Natural killer cell (primary cell): ENCODE data around the gene STRN3. TPM values are rescaled to one million over a fixed set of nuclear protein-coding genes. Genes with fewer than 3 reads are reported as not detected.

Experiments
- ATAC-seq, 3 donors: fragments of 150-1000 bp in 2 of 3; fragments of 200-7000 bp in 1 of 3; cut with Tn5 transposase; 1 replicate in 1 of 3; 2 replicates in 2 of 3; pipeline ENCODE4 v1.10.0; 2021; ENCODE audit warnings: mild to moderate bottlenecking in 2 of 3, moderate library complexity in 2 of 3
- DNase-seq, 2 donors: peaks; one replicate each; pipeline versions ENCODE4 v3.0.0 to v3.0.0-alpha.2; 2013 to 2021; ENCODE audit warnings: mixed read lengths in 1 of 2
- H3K27ac ChIP-seq: one replicate; pipeline ENCODE4 v1.5.1; 2013; ENCODE audit warnings: mild to moderate bottlenecking, low read length
- H3K27me3 ChIP-seq: one replicate; pipeline ENCODE4 v1.6.1; 2013; ENCODE audit warnings: low read length; ENCODE audit not compliant: control insufficient read depth, insufficient read depth
- H3K36me3 ChIP-seq: one replicate; pipeline ENCODE4 v1.6.1; 2013; ENCODE audit warnings: low read length; ENCODE audit not compliant: control insufficient read depth, insufficient read depth
- H3K4me1 ChIP-seq: one replicate; pipeline ENCODE4 v1.6.1; 2013; ENCODE audit warnings: low read length; ENCODE audit not compliant: control insufficient read depth, insufficient read depth
- H3K4me3 ChIP-seq: one replicate; pipeline ENCODE4 v1.5.1; 2013; ENCODE audit warnings: low read length
- H3K9me3 ChIP-seq: one replicate; pipeline ENCODE4 v1.6.1; 2013; ENCODE audit warnings: low read length; ENCODE audit not compliant: control insufficient read depth, insufficient read depth
- H3K27ac Mint-ChIP-seq, 2 donors: one replicate each; pipeline ENCODE4 v1.8.0; 2022; ENCODE audit warnings: mild to moderate bottlenecking in 2 of 2, mixed read lengths in 2 of 2, moderate library complexity in 1 of 2
- H3K27me3 Mint-ChIP-seq, 2 donors: one replicate each; pipeline ENCODE4 v1.8.0; 2022; ENCODE audit warnings: low read depth in 2 of 2, mixed read lengths in 2 of 2
- H3K36me3 Mint-ChIP-seq: one replicate; pipeline ENCODE4 v1.8.0; 2022; ENCODE audit warnings: mixed read lengths
- H3K4me1 Mint-ChIP-seq, 2 donors: one replicate each; pipeline ENCODE4 v1.8.0; 2022; ENCODE audit warnings: mixed read lengths in 2 of 2
- H3K4me3 Mint-ChIP-seq: one replicate; pipeline ENCODE4 v1.8.0; 2022; ENCODE audit warnings: mild to moderate bottlenecking, moderate library complexity, mixed read lengths
- H3K9me3 Mint-ChIP-seq, 2 donors: one replicate each; pipeline ENCODE4 v1.8.0; 2022; ENCODE audit warnings: mixed read lengths in 2 of 2
- WGBS: methylation state at CpG from one replicate; pipeline ENCODE4 v1.1.7; 2013; ENCODE audit warnings: missing lambda C conversion rate; ENCODE audit not compliant: insufficient coverage; 5-methylcytosine and 5-hydroxymethylcytosine counted together
- intact Hi-C: fragments of 100-400 bp; cut with micrococcal nuclease; formaldehyde crosslinking; loops from one replicate; pipeline ENCODE4 v1.14.2; 2022
- total RNA-seq, 4 donors: library from RNA; stranded (reverse); fragments of 120-200 nt in 1 of 4; gene quantifications; one replicate each; pipeline versions ENCODE4 v1.2.3 to v1.2.4, GENCODE V29; 2013 to 2022
- TF ChIP-seq, protein P1 (sequence below): fragments of 200-600 bp; IDR thresholded peaks from one replicate; pipeline ENCODE4 v1.8.0; 2022; ENCODE audit warnings: antibody characterized with exemption

STRN3 gene
- total RNA-seq, 3 donors from 2014 or later (not counting 1 experiment from before 2014, with no cell fraction given), result 19.5 to 34.2 (median 31.1) TPM

DNA sequence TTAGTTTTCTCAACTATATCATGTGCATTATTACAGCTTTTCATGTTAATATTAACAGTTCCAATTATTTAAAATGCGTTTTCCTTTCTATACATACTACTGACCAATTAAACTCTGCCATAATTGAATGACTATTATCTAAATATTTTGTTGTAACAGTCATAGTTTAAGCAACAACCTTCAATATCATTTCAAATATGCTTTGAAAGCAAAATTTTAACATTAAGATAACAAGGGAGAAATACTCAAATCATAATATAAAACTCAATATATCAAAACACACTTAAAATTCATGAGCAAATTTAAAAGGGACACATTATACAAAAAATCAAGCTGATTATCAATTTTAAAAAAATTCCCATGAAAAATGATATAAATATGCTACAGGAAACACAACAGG is 111.4 kb downstream of the STRN3 start:
- no peak for DNase-seq
- intact Hi-C loops, result no loop called here
- no CpG with 5 or more reads among the region's 1 CpG for WGBS
- no peak overlapping the region for H3K27ac Mint-ChIP-seq
- no peaks in the 10 kb centered on the region for H3K9me3 Mint-ChIP-seq
- TF ChIP-seq, protein P1, sequence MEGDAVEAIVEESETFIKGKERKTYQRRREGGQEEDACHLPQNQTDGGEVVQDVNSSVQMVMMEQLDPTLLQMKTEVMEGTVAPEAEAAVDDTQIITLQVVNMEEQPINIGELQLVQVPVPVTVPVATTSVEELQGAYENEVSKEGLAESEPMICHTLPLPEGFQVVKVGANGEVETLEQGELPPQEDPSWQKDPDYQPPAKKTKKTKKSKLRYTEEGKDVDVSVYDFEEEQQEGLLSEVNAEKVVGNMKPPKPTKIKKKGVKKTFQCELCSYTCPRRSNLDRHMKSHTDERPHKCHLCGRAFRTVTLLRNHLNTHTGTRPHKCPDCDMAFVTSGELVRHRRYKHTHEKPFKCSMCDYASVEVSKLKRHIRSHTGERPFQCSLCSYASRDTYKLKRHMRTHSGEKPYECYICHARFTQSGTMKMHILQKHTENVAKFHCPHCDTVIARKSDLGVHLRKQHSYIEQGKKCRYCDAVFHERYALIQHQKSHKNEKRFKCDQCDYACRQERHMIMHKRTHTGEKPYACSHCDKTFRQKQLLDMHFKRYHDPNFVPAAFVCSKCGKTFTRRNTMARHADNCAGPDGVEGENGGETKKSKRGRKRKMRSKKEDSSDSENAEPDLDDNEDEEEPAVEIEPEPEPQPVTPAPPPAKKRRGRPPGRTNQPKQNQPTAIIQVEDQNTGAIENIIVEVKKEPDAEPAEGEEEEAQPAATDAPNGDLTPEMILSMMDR, result no peak
- no peak overlapping the region for H3K4me3 Mint-ChIP-seq
- H3K27me3 Mint-ChIP-seq, result no peaks in the 10 kb centered on the region
- no peaks in the 10 kb centered on the region for H3K27me3 ChIP-seq
- no peaks in the 10 kb centered on the region for H3K9me3 ChIP-seq
- no peak overlapping the region for H3K27ac ChIP-seq
- no peaks in the 10 kb centered on the region for H3K36me3 Mint-ChIP-seq
- H3K36me3 ChIP-seq, result peaks cover 18% of the 10 kb centered on the region
- H3K4me3 ChIP-seq, result no peak overlapping the region
- no peak for ATAC-seq
- H3K4me1 Mint-ChIP-seq, result no peaks in the 10 kb centered on the region
- no peaks in the 10 kb centered on the region for H3K4me1 ChIP-seq

DNA sequence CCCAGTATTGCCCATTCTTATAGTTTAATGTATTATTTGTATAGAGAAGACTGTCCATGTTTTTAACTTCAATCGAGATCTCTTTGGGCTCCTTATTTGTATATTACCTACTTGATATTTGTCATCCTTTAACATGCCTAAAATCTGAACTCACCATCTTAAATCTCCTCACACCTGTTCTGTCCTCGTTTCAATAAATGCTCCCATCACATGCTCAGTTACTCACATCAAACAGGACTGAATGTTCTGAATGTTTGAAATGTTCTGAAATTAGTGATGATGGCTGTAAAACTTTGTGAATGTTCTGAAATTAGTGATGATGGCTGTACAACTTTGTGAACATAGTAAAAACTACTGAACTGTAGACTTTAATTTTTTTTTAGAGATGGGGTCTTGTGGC is 117.4 kb downstream of the STRN3 start:
- 67% methylated on average over 1 of the region's 2 CpGs for WGBS
- Mint-ChIP-seq H3K4me1 (no peaks in the 10 kb centered on the region), H3K9me3 (no peaks in the 10 kb centered on the region), H3K27me3 (no peaks in the 10 kb centered on the region), H3K4me3 (no peak overlapping the region), H3K36me3 (no peaks in the 10 kb centered on the region), H3K27ac (no peak overlapping the region)
- TF ChIP-seq, protein P1, result no peak
- Histone ChIP-seq H3K4me3 (no peak overlapping the region), H3K36me3 (peaks cover 47% of the 10 kb centered on the region), H3K4me1 (no peaks in the 10 kb centered on the region), H3K27me3 (no peaks in the 10 kb centered on the region), H3K27ac (no peak overlapping the region), H3K9me3 (no peaks in the 10 kb centered on the region)
- intact Hi-C loops, result no loop called here
- ATAC-seq (no peak), DNase-seq (no peak)

DNA sequence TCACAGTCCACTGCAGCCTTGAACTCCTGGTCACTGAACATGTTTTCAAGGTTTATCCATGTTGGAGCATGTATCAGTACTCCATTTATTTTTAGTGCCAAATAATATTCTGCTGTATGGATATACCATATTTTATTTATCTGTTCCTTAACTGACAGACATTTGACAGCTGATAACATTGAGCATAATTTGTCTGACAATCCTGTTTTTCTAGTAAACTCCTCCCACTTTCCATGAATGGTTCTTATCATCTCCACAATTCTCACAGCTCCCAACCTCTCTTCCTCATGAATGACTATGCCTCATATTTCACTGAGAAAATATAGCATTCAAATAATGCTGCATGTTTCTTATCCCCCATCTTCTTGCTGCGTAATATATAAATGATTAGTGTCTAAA is 118.5 kb downstream of the STRN3 start:
- TF ChIP-seq, protein P1, result no peak
- H3K4me1 ChIP-seq, result no peaks in the 10 kb centered on the region
- Mint-ChIP-seq H3K27me3 (no peaks in the 10 kb centered on the region), H3K9me3 (no peaks in the 10 kb centered on the region), H3K4me1 (no peaks in the 10 kb centered on the region), H3K4me3 (no peak overlapping the region), H3K27ac (no peak overlapping the region), H3K36me3 (no peaks in the 10 kb centered on the region)
- DNase-seq, result no peak
- no CpG with 5 or more reads among the region's 1 CpG for WGBS
- no peak overlapping the region for H3K4me3 ChIP-seq
- peaks cover 51% of the 10 kb centered on the region for H3K36me3 ChIP-seq
- ATAC-seq, result no peak
- no peaks in the 10 kb centered on the region for H3K27me3 ChIP-seq
- intact Hi-C loops, result loop anchor here (2.0 kb wide), 1 partner anchor 251 kb away; no protein-coding TSS in a partner anchor
- H3K27ac ChIP-seq, result no peak overlapping the region
- no peaks in the 10 kb centered on the region for H3K9me3 ChIP-seq
